CD4-positive, alpha-beta T cell (primary cell): Measurements from ENCODE around the gene MAP2K2. TPM values are rescaled to one million over a fixed set of nuclear protein-coding genes. Genes with fewer than 3 reads are reported as not detected.

Experiments used
- ATAC-seq: fragments of 200-7000 bp; cut with Tn5 transposase; one replicate; pipeline ENCODE4 v1.10.0; 2022; ENCODE audit warnings: mild to moderate bottlenecking; ENCODE audit not compliant: poor library complexity
- CTCF ChIA-PET: fragments of 350-600 bp; sonication (Branson Sonifier 250); formaldehyde crosslinking; loops from one replicate; lab custom pipeline; 2021; ENCODE audit warnings: antibody characterized with exemption, inconsistent platforms; lab: Charles Lee
- POLR2A ChIA-PET: fragments of 350-600 bp; sonication (Branson Sonifier 250); formaldehyde crosslinking; loops from one replicate; lab custom pipeline; 2021; ENCODE audit warnings: antibody characterized with exemption, inconsistent platforms; lab: Charles Lee
- DNase-seq, 14 experiments: peaks; one replicate each; pipeline ENCODE4 v3.0.0-alpha.2; 2013 to 2020; ENCODE audit warnings: mixed read lengths in 2 of 14
- H3K27ac ChIP-seq, 2 donors: one replicate each; pipeline versions ENCODE4 v1.5.1 to v1.7.0; 2013; ENCODE audit warnings: low read length in 2 of 2, low read depth in 1 of 2, mild to moderate bottlenecking in 1 of 2
- H3K27me3 ChIP-seq, 2 experiments: 1 replicate in 1 of 2; 2 replicates in 1 of 2; pipeline versions ENCODE4 v1.6.1 to v1.7.0; 2013; ENCODE audit warnings: low read length in 2 of 2, control low read depth in 1 of 2, mild to moderate bottlenecking in 1 of 2, moderate library complexity in 1 of 2; ENCODE audit not compliant: insufficient read depth in 2 of 2, control insufficient read depth in 1 of 2
- H3K36me3 ChIP-seq: one replicate; pipeline ENCODE4 v1.6.1; 2013; ENCODE audit warnings: low read length, control low read depth; ENCODE audit not compliant: insufficient read depth
- H3K4me1 ChIP-seq: one replicate; pipeline ENCODE4 v1.6.1; 2013; ENCODE audit warnings: low read length, control low read depth; ENCODE audit not compliant: insufficient read depth
- H3K4me3 ChIP-seq: one replicate; pipeline ENCODE4 v1.5.1; 2013; ENCODE audit warnings: mild to moderate bottlenecking, low read length, moderate library complexity
- H3K9me3 ChIP-seq, 2 experiments: 1 replicate in 1 of 2; 2 replicates in 1 of 2; pipeline versions ENCODE4 v1.6.1 to v1.7.0; 2013; ENCODE audit warnings: low read length in 2 of 2, mild to moderate bottlenecking in 2 of 2, control low read depth in 1 of 2, moderate library complexity in 1 of 2; ENCODE audit not compliant: control insufficient read depth in 1 of 2, insufficient read depth in 1 of 2
- H3K27ac Mint-ChIP-seq: one replicate; pipeline ENCODE4 v1.8.0; 2020; ENCODE audit warnings: mixed read lengths
- H3K27me3 Mint-ChIP-seq: one replicate; pipeline ENCODE4 v1.8.0; 2021; ENCODE audit warnings: mixed read lengths
- H3K36me3 Mint-ChIP-seq: one replicate; pipeline ENCODE4 v1.8.0; 2021; ENCODE audit warnings: low read depth, mixed read lengths
- H3K4me1 Mint-ChIP-seq: one replicate; pipeline ENCODE4 v1.8.0; 2021; ENCODE audit warnings: low read depth, mixed read lengths
- H3K4me3 Mint-ChIP-seq: one replicate; pipeline ENCODE4 v1.8.0; 2020; ENCODE audit warnings: mild to moderate bottlenecking, mixed read lengths
- H3K9me3 Mint-ChIP-seq: one replicate; pipeline ENCODE4 v1.8.0; 2020; ENCODE audit warnings: mixed read lengths
- CTCF ChIP-seq: fragments of 200-600 bp; IDR thresholded peaks from one replicate; pipeline ENCODE4 v1.8.0; 2022; ENCODE audit warnings: antibody characterized with exemption, mild to moderate bottlenecking
- intact Hi-C, 2 experiments: fragments of 100-400 bp; cut with DNase I in 1 of 2; cut with micrococcal nuclease in 1 of 2; formaldehyde crosslinking; loops; one replicate each; pipeline versions ENCODE4 v1.15.1 to v1.9.0; 2023 to 2025; cut with DNase I, micrococcal nuclease
- total RNA-seq, 174 experiments: library from RNA in 2 of 174; stranded (reverse) in 2 of 174; gene quantifications; one replicate each; pipeline ENCODE4 v1.2.3 and lab custom pipeline; 2021 to 2026

MAP2K2 gene
- total RNA-seq, 2 experiments from 2014 or later, result 72.7 to 77.6 TPM

DNA sequence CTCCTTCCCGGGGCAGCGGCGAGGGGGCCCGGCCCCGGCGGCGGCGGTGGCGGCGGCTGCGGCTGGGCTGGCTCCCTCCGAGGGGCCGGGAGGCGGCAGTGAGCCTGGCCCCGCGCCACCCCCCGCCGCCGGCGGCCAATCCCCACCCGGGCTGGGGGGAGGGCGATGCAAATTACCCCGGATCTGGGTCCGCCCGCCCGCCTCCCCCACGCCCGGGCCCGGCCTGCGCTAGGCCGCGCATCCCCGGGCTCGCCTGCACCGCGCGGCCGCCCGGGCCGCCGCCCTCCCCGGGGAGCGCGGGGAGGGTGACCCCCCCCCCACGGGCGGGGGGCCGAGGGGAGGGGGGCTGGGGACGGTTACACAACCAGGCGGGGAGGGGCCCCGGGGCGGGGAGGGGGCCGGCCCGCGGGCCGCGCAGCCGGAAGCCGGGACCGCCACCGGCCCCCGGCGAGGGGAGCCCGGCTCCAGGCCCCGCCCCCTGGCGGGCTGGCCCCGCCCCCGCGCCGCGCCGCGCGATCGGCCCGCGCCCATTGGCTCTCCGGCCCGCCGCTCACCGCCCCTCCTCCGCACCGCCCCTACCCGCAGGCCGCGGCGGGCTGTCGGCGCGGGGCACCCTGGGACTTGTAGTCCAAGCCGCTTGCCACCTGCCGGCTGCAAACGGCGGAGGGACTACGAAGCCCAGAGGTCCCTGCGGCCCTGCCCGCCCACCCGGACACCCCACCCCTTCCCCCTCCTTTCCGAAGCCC is 58.3 kb downstream of the MAP2K2 start:
- peak overlapping the region; percentile 98 for H3K27ac Mint-ChIP-seq
- no peaks in the 10 kb centered on the region for H3K27me3 Mint-ChIP-seq
- peaks cover 9% of the 10 kb centered on the region for H3K36me3 Mint-ChIP-seq
- ChIA-PET POLR2A (interaction anchor here (0.5 to 5.5 kb wide), 18 partner anchors 11 to 850 kb away, joined by 3 to 70 read pairs (median 6); partner anchors contain the start of genes DAPK3, EEF2, MRPL54 and PIAS4), CTCF (no interaction called here)
- peak; percentile 94 to 99 (median 97) for DNase-seq
- H3K9me3 Mint-ChIP-seq, result no peaks in the 10 kb centered on the region
- Histone ChIP-seq H3K27ac (peak overlapping the region in 1 of 2 donors; percentile 83), H3K4me3 (peak overlapping the region; percentile 89), H3K4me1 (peaks cover 68% of the 10 kb centered on the region), H3K9me3 (no peaks in the 10 kb centered on the region), H3K27me3 (no peaks in the 10 kb centered on the region), H3K36me3 (peaks cover 25% of the 10 kb centered on the region)
- no peak for TF ChIP-seq CTCF
- ATAC-seq, result peak; percentile 74
- H3K4me1 Mint-ChIP-seq, result peaks cover 33% of the 10 kb centered on the region
- intact Hi-C loops, result loop anchor here (1.0 to 5.0 kb wide), 5 partner anchors 58 to 117 kb away; partner anchors contain the start of genes PIAS4 (in 2 of the 2), ANKRD24 (in 1 of the 2), EEF2 (in 1 of the 2) and SIRT6 (in 1 of the 2)
- H3K4me3 Mint-ChIP-seq, result peak overlapping the region; percentile 88

GRCh38 chr19:4064496-4065260 is 59.2 kb downstream of the MAP2K2 start:
- POLR2A ChIA-PET, result interaction anchor here (0.6 to 5.5 kb wide), 4 partner anchors 21 to 77 kb away, joined by 3 to 70 read pairs (median 4); no protein-coding TSS in a partner anchor
- H3K27ac Mint-ChIP-seq, result no peak overlapping the region

More at GRCh38 chr19:4064496-4065260, 59.2 kb downstream of the MAP2K2 start:
- TF ChIP-seq CTCF, result no peak
- Histone ChIP-seq H3K27ac (peak overlapping the region; percentile 80), H3K4me1 (peaks cover 70% of the 10 kb centered on the region), H3K36me3 (peaks cover 25% of the 10 kb centered on the region), H3K9me3 (no peaks in the 10 kb centered on the region), H3K4me3 (peak overlapping the region; percentile 65), H3K27me3 (no peaks in the 10 kb centered on the region)
- H3K27me3 Mint-ChIP-seq, result no peaks in the 10 kb centered on the region
- peak in 11 of 14 experiments; percentile 28 to 77 (median 47) for DNase-seq
- H3K36me3 Mint-ChIP-seq, result peaks cover 9% of the 10 kb centered on the region
- CTCF ChIA-PET, result no interaction called here
- intact Hi-C loops, result loop anchor here (1.0 to 5.0 kb wide), 3 partner anchors 57 to 118 kb away; partner anchors contain the start of genes ANKRD24 (in 1 of the 2), EEF2 (in 1 of the 2), PIAS4 (in 1 of the 2) and SIRT6 (in 1 of the 2)
- H3K4me3 Mint-ChIP-seq, result peak overlapping the region; percentile 70
- ATAC-seq, result no peak
- H3K9me3 Mint-ChIP-seq, result no peaks in the 10 kb centered on the region
- peaks cover 35% of the 10 kb centered on the region for H3K4me1 Mint-ChIP-seq
